Trophoblast cell (in vitro differentiated cells and primary cell): Measurements from ENCODE around the gene ALDH3A2.
"Not testable (repeated sequence)": the region's sequence is repeated elsewhere in the genome, so short reads cannot be mapped to it uniquely, and the experiment has no call there.

Source experiments
- DNase-seq, 2 donors: peaks; one replicate each; pipeline ENCODE4 v3.0.0-alpha.2; 2016
- H2AFZ ChIP-seq: 2 replicates; pipeline ENCODE4 v1.6.1; 2013; ENCODE audit warnings: low read length, moderate library complexity, mild to moderate bottlenecking; ENCODE audit not compliant: insufficient read depth, poor library complexity
- H2AK5ac ChIP-seq: 2 replicates; pipeline ENCODE4 v1.6.1; 2013; ENCODE audit warnings: mild to moderate bottlenecking, low read length
- H2BK120ac ChIP-seq: 2 replicates; pipeline ENCODE4 v1.6.1; 2013; ENCODE audit warnings: low read length, mild to moderate bottlenecking, moderate library complexity; ENCODE audit not compliant: insufficient read depth, poor library complexity
- H2BK12ac ChIP-seq: 2 replicates; pipeline ENCODE4 v1.6.1; 2013; ENCODE audit warnings: mild to moderate bottlenecking, low read length, moderate library complexity
- H2BK5ac ChIP-seq: 2 replicates; pipeline ENCODE4 v1.6.1; 2013; ENCODE audit warnings: low read length, low read depth, moderate library complexity, mild to moderate bottlenecking; ENCODE audit not compliant: poor library complexity
- H3K14ac ChIP-seq: 2 replicates; pipeline ENCODE4 v1.6.1; 2013; ENCODE audit warnings: mild to moderate bottlenecking, low read length
- H3K18ac ChIP-seq: 2 replicates; pipeline ENCODE4 v1.6.1; 2013; ENCODE audit warnings: mild to moderate bottlenecking, low read length
- H3K23ac ChIP-seq: 2 replicates; pipeline ENCODE4 v1.6.1; 2013; ENCODE audit warnings: low read length
- H3K27ac ChIP-seq: 2 replicates; pipeline ENCODE4 v1.5.1; 2013; ENCODE audit warnings: low read depth, mild to moderate bottlenecking, inconsistent platforms, low read length, moderate library complexity
- H3K27me3 ChIP-seq: 2 replicates; pipeline ENCODE4 v1.6.1; 2013; ENCODE audit warnings: inconsistent platforms, mild to moderate bottlenecking, low read length, moderate library complexity; ENCODE audit not compliant: insufficient read depth
- H3K36me3 ChIP-seq, 2 experiments: 1 replicate in 1 of 2; 2 replicates in 1 of 2; pipeline ENCODE4 v1.6.1; 2013; ENCODE audit warnings: low read length in 2 of 2, mild to moderate bottlenecking in 2 of 2, moderate library complexity in 1 of 2; ENCODE audit not compliant: insufficient read depth in 2 of 2, control insufficient read depth in 1 of 2
- H3K4ac ChIP-seq: 2 replicates; pipeline ENCODE4 v1.6.1; 2013; ENCODE audit warnings: low read depth, mild to moderate bottlenecking, low read length, moderate library complexity
- H3K4me1 ChIP-seq, 2 experiments: 1 replicate in 1 of 2; 2 replicates in 1 of 2; pipeline ENCODE4 v1.6.1; 2013; ENCODE audit warnings: low read length in 2 of 2, mild to moderate bottlenecking in 2 of 2, moderate library complexity in 1 of 2; ENCODE audit not compliant: insufficient read depth in 2 of 2, control insufficient read depth in 1 of 2
- H3K4me2 ChIP-seq: 2 replicates; pipeline ENCODE4 v1.6.1; 2013; ENCODE audit warnings: inconsistent platforms, mild to moderate bottlenecking, low read length, moderate library complexity
- H3K4me3 ChIP-seq: 2 replicates; pipeline ENCODE4 v1.5.1; 2013; ENCODE audit warnings: mild to moderate bottlenecking, low read depth, low read length, inconsistent platforms
- H3K79me1 ChIP-seq: one replicate; pipeline ENCODE4 v1.6.1; 2013; ENCODE audit warnings: low read length
- H3K79me2 ChIP-seq: 2 replicates; pipeline ENCODE4 v1.6.1; 2013; ENCODE audit warnings: low read length, mild to moderate bottlenecking; ENCODE audit not compliant: control insufficient read depth, insufficient read depth, poor library complexity
- H3K9ac ChIP-seq: 2 replicates; pipeline ENCODE4 v1.6.1; 2013; ENCODE audit warnings: mild to moderate bottlenecking, low read length
- H3K9me3 ChIP-seq: 2 replicates; pipeline ENCODE4 v1.6.1; 2013; ENCODE audit warnings: low read depth, mild to moderate bottlenecking, control low read depth, inconsistent platforms, low read length; ENCODE audit not compliant: insufficient read depth
- H4K12ac ChIP-seq: 2 replicates; pipeline ENCODE4 v1.6.1; 2013; ENCODE audit warnings: low read depth, mild to moderate bottlenecking, low read length, moderate library complexity
- H4K8ac ChIP-seq: 2 replicates; pipeline ENCODE4 v1.6.1; 2013; ENCODE audit warnings: low read depth, mild to moderate bottlenecking, low read length, moderate library complexity
- H4K91ac ChIP-seq: one replicate; pipeline ENCODE4 v1.6.1; 2013; ENCODE audit warnings: low read depth, mild to moderate bottlenecking, low read length, moderate library complexity
- WGBS: extraction: QIAGEN DNeasy Blood & Tissue Kit; methylation state at CpG from one replicate; pipeline ENCODE4 v1.1.7; 2013; ENCODE audit warnings: missing lambda C conversion rate; ENCODE audit not compliant: insufficient read length, insufficient coverage; ENCODE audit errors: extremely low coverage; 5-methylcytosine and 5-hydroxymethylcytosine counted together

Gene ALDH3A2

DNA sequence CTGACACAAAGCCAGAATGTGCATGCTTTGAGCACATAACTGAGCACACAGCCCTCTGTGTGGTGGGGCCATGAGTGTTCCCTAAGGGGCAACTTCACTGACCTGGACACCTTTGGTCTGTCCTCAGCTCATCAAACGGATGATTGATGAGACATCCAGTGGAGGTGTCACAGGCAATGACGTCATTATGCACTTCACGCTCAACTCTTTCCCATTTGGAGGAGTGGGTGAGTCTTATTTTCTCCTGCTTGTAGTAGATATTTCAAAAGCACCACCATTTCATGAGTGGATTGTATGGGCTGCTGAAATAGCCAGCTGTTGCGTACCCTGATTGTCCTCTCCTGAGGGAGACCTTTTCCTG is 16.2 kb downstream of the ALDH3A2 start:
- Histone ChIP-seq H3K23ac (no peak overlapping the region), H2BK120ac (no peak overlapping the region), H3K4ac (no peak overlapping the region), H3K4me1 (no peaks in the 10 kb centered on the region), H4K8ac (no peak overlapping the region), H3K79me1 (no peaks in the 10 kb centered on the region), H3K27ac (no peak overlapping the region), H4K91ac (no peak overlapping the region), H3K9me3 (no peaks in the 10 kb centered on the region), H3K14ac (no peak overlapping the region), H2AFZ (no peak overlapping the region), H3K4me3 (no peak overlapping the region), H3K36me3 (no peaks in the 10 kb centered on the region), H3K79me2 (no peaks in the 10 kb centered on the region), H2AK5ac (no peak overlapping the region), H3K4me2 (no peak overlapping the region), H3K27me3 (no peaks in the 10 kb centered on the region), H2BK5ac (no peak overlapping the region), H3K9ac (no peak overlapping the region), H4K12ac (no peak overlapping the region), H2BK12ac (no peak overlapping the region), H3K18ac (no peak overlapping the region)
- no peak for DNase-seq
- WGBS = no CpG with 5 or more reads among the region's 4 CpGs

DNA sequence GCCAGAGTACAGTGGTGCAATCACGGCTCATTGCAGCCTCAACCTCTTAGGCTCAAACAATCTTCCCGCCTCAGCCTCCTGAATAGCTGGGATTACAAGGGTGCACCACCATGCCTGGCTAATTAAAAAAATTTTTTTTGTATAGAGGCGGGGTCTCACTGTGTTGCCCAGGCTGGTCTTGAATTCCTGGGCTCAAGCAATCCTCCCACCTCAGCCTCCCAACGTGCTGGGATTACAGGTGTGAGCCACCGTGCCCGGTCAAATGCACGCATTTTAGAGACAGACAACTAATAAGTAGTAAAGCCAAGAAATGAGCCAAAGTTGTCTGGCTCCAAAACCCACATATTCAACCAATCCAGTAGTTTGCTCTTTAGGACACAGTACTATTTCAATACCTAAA is 21.1 kb downstream of the ALDH3A2 start:
- H2BK12ac ChIP-seq, H2AFZ ChIP-seq, H3K18ac ChIP-seq, H2BK5ac ChIP-seq, H2BK120ac ChIP-seq, DNase-seq, H3K23ac ChIP-seq, H3K4ac ChIP-seq, H2AK5ac ChIP-seq, H3K14ac ChIP-seq, H3K79me1 ChIP-seq, H3K4me1 ChIP-seq, H3K79me2 ChIP-seq, H3K4me2 ChIP-seq, H3K27ac ChIP-seq, H4K8ac ChIP-seq, H3K4me3 ChIP-seq, H3K9me3 ChIP-seq, H3K36me3 ChIP-seq, H4K12ac ChIP-seq, H4K91ac ChIP-seq, H3K27me3 ChIP-seq, H3K9ac ChIP-seq: not testable (repeated sequence)
- WGBS = no CpG with 5 or more reads among the region's 7 CpGs

DNA sequence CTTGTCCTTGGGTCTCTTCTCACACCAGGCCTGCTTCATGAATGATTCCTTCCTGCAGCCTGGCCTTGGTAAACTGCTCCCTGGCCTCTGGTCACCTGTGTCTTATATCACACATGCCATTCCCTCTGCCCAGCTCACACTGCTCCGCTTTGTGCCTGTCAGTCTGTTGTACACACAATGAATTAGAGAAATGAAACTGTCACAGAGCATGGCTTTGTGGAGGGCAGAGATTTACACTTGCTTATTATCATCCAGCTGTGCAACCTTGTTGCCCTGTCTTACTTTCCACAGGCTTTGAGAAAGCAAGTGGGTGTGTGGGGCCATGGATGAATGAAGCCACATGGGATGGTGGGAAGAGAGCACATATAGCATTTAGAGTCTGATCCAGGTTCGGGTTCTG is 22.4 kb downstream of the ALDH3A2 start:
- DNase-seq = no peak

DNA sequence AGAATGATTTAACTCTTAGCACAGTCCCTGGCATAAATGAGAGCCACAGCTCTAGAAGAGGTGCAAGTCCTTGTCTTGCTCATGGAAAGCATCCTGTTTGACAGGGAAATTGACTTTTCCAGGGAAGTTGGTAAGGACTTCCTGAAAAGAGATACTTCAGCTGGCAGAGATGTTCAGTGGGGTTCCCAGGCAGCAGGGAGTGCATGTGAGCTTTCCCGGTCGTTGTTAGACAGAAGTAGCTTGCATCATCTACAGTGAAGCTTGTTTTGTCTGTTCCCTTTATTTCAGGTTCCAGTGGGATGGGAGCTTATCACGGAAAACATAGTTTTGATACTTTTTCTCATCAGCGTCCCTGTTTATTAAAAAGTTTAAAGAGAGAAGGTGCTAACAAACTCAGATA is 22.9 kb downstream of the ALDH3A2 start:
- H2AFZ ChIP-seq = no peak overlapping the region
- no peak overlapping the region for H3K23ac ChIP-seq
- no peak overlapping the region for H2AK5ac ChIP-seq
- H3K79me1 ChIP-seq = no peaks in the 10 kb centered on the region
- H3K4me3 ChIP-seq = no peak overlapping the region
- H2BK120ac ChIP-seq = no peak overlapping the region
- H3K79me2 ChIP-seq = no peaks in the 10 kb centered on the region
- H3K4me1 ChIP-seq = no peaks in the 10 kb centered on the region
- no peak overlapping the region for H4K12ac ChIP-seq
- no peak overlapping the region for H3K4me2 ChIP-seq
- no peaks in the 10 kb centered on the region for H3K27me3 ChIP-seq
- no peak overlapping the region for H4K91ac ChIP-seq
- no peak overlapping the region for H3K18ac ChIP-seq
- H3K9me3 ChIP-seq = no peaks in the 10 kb centered on the region
- H3K27ac ChIP-seq = no peak overlapping the region
- H3K9ac ChIP-seq = no peak overlapping the region
- H3K4ac ChIP-seq = no peak overlapping the region
- no peak overlapping the region for H3K14ac ChIP-seq
- no peaks in the 10 kb centered on the region for H3K36me3 ChIP-seq
- no CpG with 5 or more reads among the region's 4 CpGs for WGBS
- H4K8ac ChIP-seq = no peak overlapping the region
- DNase-seq = no peak
- H2BK12ac ChIP-seq = no peak overlapping the region
- no peak overlapping the region for H2BK5ac ChIP-seq

More for the DNA sequence above, 22.4 kb downstream of the ALDH3A2 start:
- Histone ChIP-seq H3K79me1 (no peaks in the 10 kb centered on the region), H3K23ac (no peak overlapping the region), H2BK5ac (no peak overlapping the region), H2BK120ac (no peak overlapping the region), H3K27me3 (no peaks in the 10 kb centered on the region), H4K91ac (no peak overlapping the region), H3K18ac (no peak overlapping the region), H3K9ac (no peak overlapping the region), H3K14ac (no peak overlapping the region), H3K36me3 (no peaks in the 10 kb centered on the region), H3K9me3 (no peaks in the 10 kb centered on the region), H4K12ac (no peak overlapping the region), H3K4me2 (no peak overlapping the region), H3K4me1 (no peaks in the 10 kb centered on the region), H3K27ac (no peak overlapping the region), H2AK5ac (no peak overlapping the region), H4K8ac (no peak overlapping the region), H3K79me2 (no peaks in the 10 kb centered on the region), H2BK12ac (no peak overlapping the region), H2AFZ (no peak overlapping the region), H3K4me3 (no peak overlapping the region), H3K4ac (no peak overlapping the region)
- WGBS = no CpG with 5 or more reads among the region's 2 CpGs
